Esophagus muscularis mucosa (tissue), 4 donors: ENCODE results near the gene SLC7A8. TPM values are rescaled to one million over a fixed set of nuclear protein-coding genes. Genes with fewer than 3 reads are reported as not detected.

Experiments used
- DNase-seq: peaks from one replicate; pipeline ENCODE4 v3.0.0-alpha.2; 2017; ENCODE audit errors: extremely low spot score
- H3K27ac ChIP-seq, 4 donors: fragments of 200-600 bp; sonication (generic); replicated peaks in 1 of 4; 1 replicate in 3 of 4; 2 replicates in 1 of 4; pipeline ENCODE4 v1.5.1; 2016 to 2019; ENCODE audit warnings: mild to moderate bottlenecking in 1 of 4
- H3K27me3 ChIP-seq, 4 donors: fragments of 200-600 bp; sonication (generic); one replicate each; pipeline versions ENCODE4 v1.5.1 to v1.6.0; 2016 to 2019
- H3K36me3 ChIP-seq, 4 donors: fragments of 200-600 bp; sonication (generic); one replicate each; pipeline ENCODE4 v1.5.1; 2016 to 2019
- H3K4me1 ChIP-seq, 4 donors: fragments of 200-600 bp; sonication (generic); one replicate each; pipeline ENCODE4 v1.5.1; 2016 to 2019
- H3K4me3 ChIP-seq, 4 donors: fragments of 200-600 bp; sonication (generic); 1 replicate in 2 of 4; 2 replicates in 2 of 4; pipeline ENCODE4 v1.5.1; 2016 to 2019; ENCODE audit warnings: mild to moderate bottlenecking in 4 of 4, moderate library complexity in 1 of 4
- H3K9me3 ChIP-seq, 4 donors: fragments of 200-600 bp; sonication (generic); 1 replicate in 3 of 4; 2 replicates in 1 of 4; pipeline ENCODE4 v1.5.1; 2016 to 2019
- CTCF ChIP-seq, 3 experiments: fragments of 200-600 bp in 2 of 3; fragments of 450-650 bp in 1 of 3; sonication (generic) in 2 of 3; IDR thresholded peaks; one replicate each; pipeline ENCODE4 v1.5.1; 2017 to 2019; ENCODE audit warnings: antibody characterized with exemption in 3 of 3, mild to moderate bottlenecking in 2 of 3, moderate library complexity in 1 of 3
- EP300 ChIP-seq: sonication (generic); formaldehyde crosslinking; IDR thresholded peaks from one replicate; pipeline ENCODE4 v1.6.1; 2017; ENCODE audit warnings: antibody characterized with exemption
- POLR2A ChIP-seq: fragments of 450-650 bp; IDR thresholded peaks from one replicate; pipeline ENCODE4 v1.6.1; 2017; ENCODE audit warnings: antibody characterized with exemption, moderate library complexity, mild to moderate bottlenecking, low read depth
- POLR2AphosphoS5 ChIP-seq, 2 donors: sonication (generic); formaldehyde crosslinking; IDR thresholded peaks; one replicate each; pipeline ENCODE4 v1.6.1; 2017; ENCODE audit warnings: antibody characterized with exemption in 2 of 2
- WGBS: methylation state at CpG from one replicate; pipeline ENCODE4 v1.1.5; 2018; 5-methylcytosine and 5-hydroxymethylcytosine counted together
- intact Hi-C: fragments of 100-400 bp; cut with DNase I; formaldehyde crosslinking; loops from one replicate; pipeline ENCODE4 v1.15.1; 2023
- total RNA-seq, 4 donors: library from RNA; depleted of rRNA; stranded (reverse); fragments of >200 nt; gene quantifications; one replicate each; pipeline versions ENCODE4 v1.1.0 to v1.2.1, GENCODE V29; 2016

SLC7A8 gene
- total RNA-seq, 4 donors from 2014 or later = 19.5 to 48.3 (median 32.5) TPM

- peaks cover 19 to 40% (median 26%) of the 10 kb centered on the region in 4 donors for H3K36me3 ChIP-seq
- H3K4me1 ChIP-seq = peaks cover 55 to 80% (median 73%) of the 10 kb centered on the region in 4 donors
- WGBS = 94% methylated on average over 4 of the region's 4 CpGs
- no peaks in the 10 kb centered on the region for H3K9me3 ChIP-seq
- intact Hi-C loops = no loop called here
- H3K27me3 ChIP-seq = no peaks in the 10 kb centered on the region
- no peak for DNase-seq
- TF ChIP-seq EP300 = no peak
- TF ChIP-seq POLR2AphosphoS5 (IDR thresholded peaks at IDR 0.05) = no peak
- no peak for TF ChIP-seq CTCF (IDR thresholded peaks at IDR 0.05)
- TF ChIP-seq POLR2A = no peak
- no peak overlapping the region for H3K4me3 ChIP-seq
- H3K27ac ChIP-seq = peak overlapping the region; percentile 77 to 94 (median 91)
Observed at GRCh38 chr14:23142826-23143225, 40.6 kb downstream of the SLC7A8 start.

GRCh38 chr14:23141706-23142444 lies 41.6 kb downstream of the SLC7A8 start:
- H3K27me3 ChIP-seq = no peaks in the 10 kb centered on the region
- intact Hi-C loops = no loop called here

GRCh38 chr14:23140371-23140770 lies 43.1 kb downstream of the SLC7A8 start:
- no peak for DNase-seq
- H3K4me1 ChIP-seq = peaks cover 36 to 65% (median 58%) of the 10 kb centered on the region in 4 donors
- intact Hi-C loops = no loop called here
- 85% methylated on average over 6 of the region's 6 CpGs for WGBS
- no peaks in the 10 kb centered on the region for H3K9me3 ChIP-seq
- TF ChIP-seq POLR2AphosphoS5 (IDR thresholded peaks at IDR 0.05) (no peak), POLR2A (no peak), EP300 (no peak), CTCF (IDR thresholded peaks at IDR 0.05) (no peak)
- peak overlapping the region in 3 of 4 donors; percentile 62 to 94 (median 90) for H3K27ac ChIP-seq
- H3K36me3 ChIP-seq = peaks cover 19 to 62% (median 41%) of the 10 kb centered on the region in 4 donors
- H3K4me3 ChIP-seq = no peak overlapping the region
- no peaks in the 10 kb centered on the region for H3K27me3 ChIP-seq

More at GRCh38 chr14:23141706-23142444, 41.6 kb downstream of the SLC7A8 start:
- H3K9me3 ChIP-seq = no peaks in the 10 kb centered on the region
- H3K4me1 ChIP-seq = peaks cover 50 to 80% (median 73%) of the 10 kb centered on the region in 4 donors
- H3K27ac ChIP-seq = peak overlapping the region; percentile 77 to 94 (median 91)
- H3K4me3 ChIP-seq = no peak overlapping the region
- DNase-seq = peak; percentile 89
- TF ChIP-seq POLR2A (no peak), POLR2AphosphoS5 (IDR thresholded peaks at IDR 0.05) (peak; percentile 81 to 95), EP300 (peak; percentile 87)
- 51% methylated on average over 7 of the region's 7 CpGs for WGBS
- peaks cover 19 to 49% (median 31%) of the 10 kb centered on the region in 4 donors for H3K36me3 ChIP-seq

- H3K27me3 ChIP-seq = no peaks in the 10 kb centered on the region
- H3K36me3 ChIP-seq = peaks cover 19 to 62% (median 41%) of the 10 kb centered on the region in 4 donors
- TF ChIP-seq POLR2A (no peak), POLR2AphosphoS5 (IDR thresholded peaks at IDR 0.05) (no peak), CTCF (IDR thresholded peaks at IDR 0.05) (no peak), EP300 (no peak)
- H3K4me1 ChIP-seq = peaks cover 33 to 60% (median 54%) of the 10 kb centered on the region in 4 donors
- DNase-seq = no peak
- no peaks in the 10 kb centered on the region for H3K9me3 ChIP-seq
- peak overlapping the region in 3 of 4 donors; percentile 62 to 94 (median 90) for H3K27ac ChIP-seq
- intact Hi-C loops = no loop called here
- H3K4me3 ChIP-seq = no peak overlapping the region
- 97% methylated on average over 2 of the region's 2 CpGs for WGBS
Observed at GRCh38 chr14:23139874-23140273, 43.6 kb downstream of the SLC7A8 start.

- Histone ChIP-seq H3K4me1 (peaks cover 19 to 41% (median 36%) of the 10 kb centered on the region in 4 donors), H3K4me3 (no peak overlapping the region), H3K36me3 (peaks cover 19 to 66% (median 41%) of the 10 kb centered on the region in 4 donors), H3K9me3 (no peaks in the 10 kb centered on the region), H3K27ac (peak overlapping the region; percentile 36 to 94 (median 56)), H3K27me3 (no peaks in the 10 kb centered on the region)
- intact Hi-C loops = no loop called here
- WGBS = 81% methylated on average over 6 of the region's 6 CpGs
- DNase-seq = no peak
- TF ChIP-seq EP300 (no peak), CTCF (IDR thresholded peaks at IDR 0.05) (no peak), POLR2A (no peak), POLR2AphosphoS5 (IDR thresholded peaks at IDR 0.05) (no peak)
Observed at GRCh38 chr14:23137813-23138535, 45.5 kb downstream of the SLC7A8 start.
